ENCODE measurements around the gene RRP12. TPM values are rescaled to one million over a fixed set of nuclear protein-coding genes. Genes with fewer than 3 reads are reported as not detected.

Gene RRP12
- total RNA-seq, 1 donor from 2014 or later: 6.1 TPM

DNA sequence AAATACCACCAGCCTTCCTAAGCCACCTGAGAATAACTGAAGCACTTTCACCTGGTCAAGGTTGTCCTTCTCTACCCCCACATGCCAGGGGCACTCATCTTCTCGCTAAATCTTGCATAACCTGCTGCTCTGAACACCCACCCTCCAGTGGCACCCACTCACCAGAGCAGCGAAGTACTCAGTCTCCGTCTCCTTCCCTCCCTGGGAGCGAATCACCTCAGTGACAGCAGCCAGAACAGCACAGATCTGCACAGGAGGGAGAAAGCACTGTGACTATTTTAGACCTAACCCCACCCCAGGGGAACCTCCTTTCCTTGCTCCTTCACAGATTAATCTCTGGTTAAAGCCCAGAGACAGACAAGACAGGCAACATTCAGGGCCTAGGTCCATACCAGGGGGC lies 5.1 kb downstream of the RRP12 start:
- DNase-seq (ENCODE audit: low spot score): no peak
- Histone ChIP-seq H3K27me3 (no peaks in the 10 kb centered on the region), H3F3A (ENCODE audit: low read depth) (peaks cover 8% of the 10 kb centered on the region), H3K9ac (no peak overlapping the region), H3K9me3 (ENCODE audit: low read depth) (no peaks in the 10 kb centered on the region), H3K27ac (no peak overlapping the region), H4K20me1 (ENCODE audit: low read depth) (peaks cover 3% of the 10 kb centered on the region), H3K36me3 (no peaks in the 10 kb centered on the region), H3K4me3 (no peak overlapping the region), H3K4me2 (no peak overlapping the region), H2AFZ (replicated peaks) (no peak overlapping the region), H3K79me2 (ENCODE audit: low read depth) (peaks cover 10% of the 10 kb centered on the region), H3K4me1 (no peaks in the 10 kb centered on the region)
- H3K36me3 Mint-ChIP-seq: peaks cover 10% of the 10 kb centered on the region
- no peaks in the 10 kb centered on the region for H3K27me3 Mint-ChIP-seq (ENCODE audit: insufficient read depth, low read depth)
- H3K9me3 Mint-ChIP-seq: no peaks in the 10 kb centered on the region
- H3K4me1 Mint-ChIP-seq: peaks cover 9% of the 10 kb centered on the region
- H3K4me3 Mint-ChIP-seq: no peak overlapping the region
- TF ChIP-seq CTCF (IDR thresholded peaks at IDR 0.05): no peak
- TF ChIP-seq EZH2phosphoT487 (IDR thresholded peaks at IDR 0.05): no peak
- no peak for TF ChIP-seq EZH2 (IDR thresholded peaks at IDR 0.05)
- H3K27ac Mint-ChIP-seq: no peak overlapping the region

DNA sequence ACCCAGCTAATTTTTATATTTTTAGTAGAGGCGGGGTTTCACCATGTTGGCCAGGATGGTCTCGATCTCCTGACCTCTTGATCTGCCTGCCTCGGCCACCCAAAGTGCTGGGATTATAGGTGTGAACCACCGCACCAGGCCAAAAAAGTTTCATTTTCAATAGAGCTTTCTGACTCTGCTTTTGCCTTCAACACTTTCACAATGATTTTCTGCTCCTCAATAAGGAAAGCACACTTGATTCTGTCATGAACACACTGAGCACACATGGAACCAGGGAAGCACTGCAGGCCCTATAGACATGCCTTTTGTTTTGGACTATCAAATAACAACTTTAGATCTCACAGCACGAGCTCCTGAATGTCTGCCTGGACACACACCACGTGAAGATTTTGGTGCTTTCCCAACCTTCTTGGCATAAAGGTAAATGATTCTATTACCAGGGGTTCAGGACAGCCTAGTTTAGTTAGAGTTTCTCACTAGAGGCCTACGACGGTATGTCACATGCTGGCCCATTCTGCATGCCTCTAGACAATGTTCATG lies 8.0 kb downstream of the RRP12 start:
- H4K20me1 ChIP-seq (ENCODE audit: low read depth): no peaks in the 10 kb centered on the region
- H3K9me3 Mint-ChIP-seq: no peaks in the 10 kb centered on the region
- no peak overlapping the region for H3K27ac ChIP-seq
- no peaks in the 10 kb centered on the region for H3K4me1 ChIP-seq
- DNase-seq (ENCODE audit: low spot score): no peak
- no peak overlapping the region for H3K27ac Mint-ChIP-seq
- no peak overlapping the region for H3K4me3 ChIP-seq
- H3K9ac ChIP-seq: no peak overlapping the region
- no peaks in the 10 kb centered on the region for H3K9me3 ChIP-seq (ENCODE audit: low read depth)
- no peak overlapping the region for H3K4me2 ChIP-seq
- TF ChIP-seq CTCF (IDR thresholded peaks at IDR 0.05) (no peak), EZH2phosphoT487 (IDR thresholded peaks at IDR 0.05) (no peak), EZH2 (IDR thresholded peaks at IDR 0.05) (no peak)
- H3K27me3 Mint-ChIP-seq (ENCODE audit: insufficient read depth, low read depth): no peaks in the 10 kb centered on the region
- H3K36me3 Mint-ChIP-seq: peaks cover 17% of the 10 kb centered on the region
- no peaks in the 10 kb centered on the region for H3K27me3 ChIP-seq
- H3K36me3 ChIP-seq: no peaks in the 10 kb centered on the region
- H3F3A ChIP-seq (ENCODE audit: low read depth): no peaks in the 10 kb centered on the region
- H3K4me3 Mint-ChIP-seq: no peak overlapping the region
- H3K4me1 Mint-ChIP-seq: no peaks in the 10 kb centered on the region
- no peak overlapping the region for H2AFZ ChIP-seq (replicated peaks)
- H3K79me2 ChIP-seq (ENCODE audit: low read depth): no peaks in the 10 kb centered on the region

DNA sequence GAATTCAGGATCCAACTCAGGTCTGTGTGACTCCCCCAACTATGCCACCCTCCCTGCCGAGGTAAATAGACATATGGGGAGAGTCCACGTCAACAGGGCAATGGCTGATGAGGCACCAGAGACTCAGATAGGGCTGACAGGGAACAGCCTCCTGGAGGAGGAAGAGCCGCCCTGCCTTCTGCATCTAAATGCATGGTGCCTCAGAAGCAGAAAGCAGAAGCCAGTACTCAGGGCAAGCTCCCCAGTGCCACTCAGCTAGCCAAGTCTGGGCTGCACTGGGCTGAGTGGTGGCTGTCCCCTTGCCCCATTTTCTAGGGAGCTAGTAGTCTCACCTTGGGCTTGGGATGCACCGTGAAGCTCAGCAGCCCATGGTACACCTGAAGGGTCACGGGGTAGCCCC lies 11.0 kb downstream of the RRP12 start:
- H3K9me3 ChIP-seq (ENCODE audit: low read depth): no peaks in the 10 kb centered on the region
- no peak for TF ChIP-seq EZH2 (IDR thresholded peaks at IDR 0.05)
- no peak for TF ChIP-seq CTCF (IDR thresholded peaks at IDR 0.05)
- TF ChIP-seq EZH2phosphoT487 (IDR thresholded peaks at IDR 0.05): no peak
- DNase-seq (ENCODE audit: low spot score): no peak
- H2AFZ ChIP-seq (replicated peaks): no peak overlapping the region
- H3K79me2 ChIP-seq (ENCODE audit: low read depth): no peaks in the 10 kb centered on the region
- Mint-ChIP-seq H3K36me3 (peaks cover 13% of the 10 kb centered on the region), H3K4me3 (no peak overlapping the region), H3K9me3 (no peaks in the 10 kb centered on the region), H3K4me1 (no peaks in the 10 kb centered on the region), H3K27me3 (ENCODE audit: insufficient read depth, low read depth) (peaks cover 2% of the 10 kb centered on the region), H3K27ac (no peak overlapping the region)
- H3K36me3 ChIP-seq: no peaks in the 10 kb centered on the region
- no peak overlapping the region for H3K4me2 ChIP-seq
- no peak overlapping the region for H3K9ac ChIP-seq
- H3K27me3 ChIP-seq: no peaks in the 10 kb centered on the region
- no peaks in the 10 kb centered on the region for H3K4me1 ChIP-seq
- no peak overlapping the region for H3K27ac ChIP-seq
- no peak overlapping the region for H3K4me3 ChIP-seq
- H3F3A ChIP-seq (ENCODE audit: low read depth): no peaks in the 10 kb centered on the region
- H4K20me1 ChIP-seq (ENCODE audit: low read depth): no peaks in the 10 kb centered on the region

Measured in neural progenitor cell (in vitro differentiated cells).